OCI-LY7 (cell line): Measurements from ENCODE around the gene MTOR. TPM values are rescaled to one million over a fixed set of nuclear protein-coding genes. Genes with fewer than 3 reads are reported as not detected.
"Not testable (repeated sequence)": the region's sequence is repeated elsewhere in the genome, so short reads cannot be mapped to it uniquely, and the experiment has no call there.

Experiments used
- BruUV-seq: library from RNA; stranded (reverse); fragments of 400-500 nt; replicated peaks from 2 replicates; lab custom pipeline; 2021; lab: Mats Ljungman, UMichigan
- CTCF ChIA-PET: fragments of 300-600 bp; sonication (Branson Sonifier 250); formaldehyde crosslinking; loops from one replicate; lab custom pipeline; 2022; ENCODE audit warnings: antibody characterized with exemption; ENCODE audit not compliant: unreplicated experiment; lab: Charles Lee
- POLR2A ChIA-PET: fragments of 300-600 bp; sonication (Branson Sonifier 250); formaldehyde crosslinking; loops from one replicate; lab custom pipeline; 2022; ENCODE audit warnings: antibody characterized with exemption; lab: Charles Lee
- DNase-seq: peaks from one replicate; pipeline ENCODE4 v3.0.0-alpha.2; 2015; ENCODE audit warnings: low spot score
- H2AFZ ChIP-seq: fragments of 200-600 bp; sonication (generic), shearing (Covaris generic); 2 replicates; pipeline ENCODE4 v1.6.1; 2014; ENCODE audit warnings: mild to moderate bottlenecking, antibody characterized with exemption, low read length, moderate library complexity
- H3K27ac ChIP-seq: fragments of 200-600 bp; sonication (generic); 2 replicates; pipeline ENCODE4 v1.5.1; 2014; ENCODE audit warnings: mixed run types, low read depth, mild to moderate bottlenecking, moderate library complexity, low read length, inconsistent platforms; ENCODE audit not compliant: poor library complexity, severe bottlenecking
- H3K36me3 ChIP-seq: fragments of 200-600 bp; sonication (generic); 2 replicates; pipeline ENCODE4 v1.6.1; 2014; ENCODE audit warnings: mild to moderate bottlenecking, antibody characterized with exemption, low read length, moderate library complexity, mixed read lengths; ENCODE audit not compliant: insufficient read depth
- H3K4me1 ChIP-seq: fragments of 200-600 bp; sonication (generic); 2 replicates; pipeline ENCODE4 v1.5.1; 2014; ENCODE audit warnings: mild to moderate bottlenecking, low read length; ENCODE audit not compliant: insufficient read depth, poor library complexity, severe bottlenecking
- H3K4me2 ChIP-seq: fragments of 200-600 bp; sonication (generic); 2 replicates; pipeline ENCODE4 v1.6.1; 2014; ENCODE audit warnings: mild to moderate bottlenecking, low read length
- H3K4me3 ChIP-seq: fragments of 200-600 bp; sonication (generic); 2 replicates; pipeline ENCODE4 v1.5.1; 2014; ENCODE audit warnings: mild to moderate bottlenecking, low read depth, low read length; ENCODE audit not compliant: poor library complexity, severe bottlenecking
- H3K79me2 ChIP-seq: fragments of 200-600 bp; sonication (generic); 2 replicates; pipeline ENCODE4 v1.6.1; 2016; ENCODE audit warnings: low read depth, mild to moderate bottlenecking, low read length, moderate library complexity, mixed read lengths; ENCODE audit not compliant: insufficient read depth
- H3K9me2 ChIP-seq: fragments of 200-600 bp; sonication (generic); 2 replicates; pipeline ENCODE4 v1.6.1; 2016; ENCODE audit warnings: mild to moderate bottlenecking, low read length, mixed read lengths; ENCODE audit not compliant: insufficient read depth
- H3K9me3 ChIP-seq: fragments of 200-600 bp; sonication (generic); 2 replicates; pipeline ENCODE4 v1.6.1; 2014; ENCODE audit warnings: mild to moderate bottlenecking, mixed run types, low read length, mixed read lengths
- H4K20me1 ChIP-seq: fragments of 200-600 bp; sonication (generic); 2 replicates; pipeline ENCODE4 v1.6.1; 2014; ENCODE audit warnings: mild to moderate bottlenecking, antibody characterized with exemption, low read length, moderate library complexity, mixed read lengths; ENCODE audit not compliant: insufficient read depth
- CTCF ChIP-seq: fragments of 200-600 bp; sonication (generic); conservative IDR thresholded peaks from 2 replicates; pipeline ENCODE4 v1.5.1; 2014; ENCODE audit warnings: mild to moderate bottlenecking, antibody characterized with exemption, low read length, moderate library complexity, mixed read lengths
- EZH2phosphoT487 ChIP-seq: fragments of 200-600 bp; sonication (generic); IDR thresholded peaks from 2 replicates; pipeline ENCODE4 v1.6.1; 2018; ENCODE audit warnings: low read depth, borderline replicate concordance, mild to moderate bottlenecking, mixed run types, antibody characterized with exemption, low read length, moderate library complexity, mixed read lengths
- intact Hi-C: fragments of 100-400 bp; cut with micrococcal nuclease; formaldehyde crosslinking; loops from one replicate; pipeline ENCODE4 v1.10.0; 2022; ENCODE audit not compliant: unreplicated experiment
- total RNA-seq, 2 experiments: library from RNA; depleted of rRNA in 1 of 2; stranded (reverse); fragments of >200 nt in 1 of 2; shearing (Covaris generic) in 1 of 2; gene quantifications; 2 replicates each; pipeline ENCODE4 v1.2.3, GENCODE V29; 2014 to 2022

Gene MTOR
- total RNA-seq, 2 experiments from 2014 or later, result 41.1 to 58.6 TPM

DNA sequence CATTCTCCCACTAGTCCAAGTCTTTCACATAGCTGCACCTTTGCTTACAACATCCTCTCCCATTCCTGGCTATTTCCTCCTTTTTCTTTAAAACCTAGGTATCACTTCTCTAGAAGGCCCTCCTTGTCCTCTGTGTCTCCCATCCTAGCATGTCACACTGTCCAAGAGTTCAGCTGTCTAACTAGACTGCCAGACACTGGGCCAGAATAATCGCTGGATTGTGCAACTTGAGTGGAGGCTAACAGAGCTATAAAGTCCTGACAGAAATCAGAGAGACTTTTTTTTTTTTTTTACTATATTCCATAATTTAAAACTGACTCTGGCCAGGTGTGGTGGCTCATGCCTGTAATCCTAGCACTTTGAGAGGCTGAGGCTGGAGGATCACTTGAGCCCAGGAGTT is 77.4 kb downstream of the MTOR start:
- DNase-seq, result no peak
- Histone ChIP-seq H3K79me2 (no peaks in the 10 kb centered on the region), H3K4me3 (no peak overlapping the region), H3K9me3 (no peaks in the 10 kb centered on the region), H3K27ac (no peak overlapping the region), H3K9me2 (no peaks in the 10 kb centered on the region), H3K36me3 (peaks cover 81% of the 10 kb centered on the region), H2AFZ (no peak overlapping the region), H4K20me1 (no peaks in the 10 kb centered on the region), H3K4me1 (no peaks in the 10 kb centered on the region), H3K4me2 (no peak overlapping the region)
- no peak for TF ChIP-seq EZH2phosphoT487
- TF ChIP-seq CTCF, result no peak
- no TSS peak for BruUV-seq
- CTCF ChIA-PET, result no interaction called here
- POLR2A ChIA-PET, result interaction anchor here (0.7 to 0.8 kb wide), 2 partner anchors 22 to 325 kb away, joined by 3 to 4 read pairs; no protein-coding TSS in a partner anchor
- intact Hi-C loops, result no loop called here

DNA sequence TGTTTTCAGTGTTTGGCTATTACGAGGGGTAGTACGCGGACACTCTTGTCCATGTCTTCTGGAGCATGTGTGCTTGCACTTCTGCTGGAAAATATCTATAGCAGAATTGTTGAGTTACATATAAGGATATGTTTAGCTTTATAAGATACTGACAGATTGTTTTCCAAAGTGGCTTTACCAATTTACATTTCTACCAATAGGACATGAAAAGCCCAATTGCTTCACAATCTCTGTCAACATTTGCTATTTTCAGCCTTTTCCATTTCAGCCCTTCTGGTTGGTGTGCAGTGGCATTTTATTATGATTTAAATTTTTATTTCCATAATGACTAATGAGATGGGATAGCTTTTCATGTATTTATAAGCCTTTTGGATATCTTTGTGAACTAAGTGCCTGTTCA is 79.5 kb downstream of the MTOR start:
- CTCF ChIA-PET, result no interaction called here
- no peak overlapping the region for H3K4me3 ChIP-seq
- BruUV-seq, result no TSS peak
- H3K79me2 ChIP-seq, result no peaks in the 10 kb centered on the region
- intact Hi-C loops, result no loop called here
- no peaks in the 10 kb centered on the region for H3K9me3 ChIP-seq
- H3K4me1 ChIP-seq, result no peaks in the 10 kb centered on the region
- H3K36me3 ChIP-seq, result peaks cover 72% of the 10 kb centered on the region
- no peak overlapping the region for H3K27ac ChIP-seq
- no peaks in the 10 kb centered on the region for H4K20me1 ChIP-seq
- H3K4me2 ChIP-seq, result no peak overlapping the region
- no peak for DNase-seq
- no peak overlapping the region for H2AFZ ChIP-seq
- no peaks in the 10 kb centered on the region for H3K9me2 ChIP-seq
- POLR2A ChIA-PET, result interaction anchor here (1.0 kb wide), 1 partner anchor 12 kb away, joined by 3 read pairs; no protein-coding TSS in a partner anchor
- TF ChIP-seq EZH2phosphoT487 (no peak), CTCF (no peak)

GRCh38 chr1:11180342-11180744 is 82.0 kb downstream of the MTOR start:
- Histone ChIP-seq H3K79me2 (no peaks in the 10 kb centered on the region), H3K27ac (no peak overlapping the region), H3K36me3 (peaks cover 55% of the 10 kb centered on the region), H3K4me3 (no peak overlapping the region), H3K9me3 (no peaks in the 10 kb centered on the region), H2AFZ (no peak overlapping the region), H3K4me1 (no peaks in the 10 kb centered on the region), H3K4me2 (no peak overlapping the region), H3K9me2 (no peaks in the 10 kb centered on the region), H4K20me1 (no peaks in the 10 kb centered on the region)
- CTCF ChIA-PET, result no interaction called here
- TF ChIP-seq CTCF (no peak), EZH2phosphoT487 (no peak)
- intact Hi-C loops, result no loop called here
- no peak for DNase-seq
- POLR2A ChIA-PET, result no interaction called here
- no TSS peak for BruUV-seq

DNA sequence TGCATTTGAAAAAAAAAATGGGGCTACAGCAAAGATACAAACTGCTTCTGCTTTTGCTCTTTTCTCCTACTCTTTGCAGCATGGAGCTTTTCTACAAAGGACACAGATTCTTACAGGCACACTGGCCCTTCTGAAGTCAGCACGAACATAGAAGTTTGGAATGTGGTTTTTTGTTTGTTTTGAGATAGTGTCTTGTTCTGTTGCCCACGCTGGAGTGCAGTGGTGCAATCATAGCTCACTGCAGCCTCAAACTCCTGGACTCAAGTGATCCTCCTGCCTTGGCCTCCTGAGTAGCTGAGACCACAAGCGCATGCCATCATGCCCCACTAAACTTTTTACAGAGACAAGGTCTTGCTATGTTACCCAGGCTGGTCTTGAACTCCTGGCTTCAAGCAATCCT is 82.6 kb downstream of the MTOR start:
- H2AFZ ChIP-seq, DNase-seq, BruUV-seq, H3K9me3 ChIP-seq, H3K9me2 ChIP-seq, H3K27ac ChIP-seq, H3K4me2 ChIP-seq, CTCF ChIA-PET, H3K4me1 ChIP-seq, intact Hi-C loops, H3K79me2 ChIP-seq, H4K20me1 ChIP-seq, H3K4me3 ChIP-seq: not testable (repeated sequence)
- peaks cover 52% of the 10 kb centered on the region for H3K36me3 ChIP-seq
- POLR2A ChIA-PET, result interaction anchor here (0.6 to 1.2 kb wide), 2 partner anchors 13 to 86 kb away, joined by 3 read pairs; no protein-coding TSS in a partner anchor
